ENCODE data around the gene CDH4.

Gene CDH4

DNA sequence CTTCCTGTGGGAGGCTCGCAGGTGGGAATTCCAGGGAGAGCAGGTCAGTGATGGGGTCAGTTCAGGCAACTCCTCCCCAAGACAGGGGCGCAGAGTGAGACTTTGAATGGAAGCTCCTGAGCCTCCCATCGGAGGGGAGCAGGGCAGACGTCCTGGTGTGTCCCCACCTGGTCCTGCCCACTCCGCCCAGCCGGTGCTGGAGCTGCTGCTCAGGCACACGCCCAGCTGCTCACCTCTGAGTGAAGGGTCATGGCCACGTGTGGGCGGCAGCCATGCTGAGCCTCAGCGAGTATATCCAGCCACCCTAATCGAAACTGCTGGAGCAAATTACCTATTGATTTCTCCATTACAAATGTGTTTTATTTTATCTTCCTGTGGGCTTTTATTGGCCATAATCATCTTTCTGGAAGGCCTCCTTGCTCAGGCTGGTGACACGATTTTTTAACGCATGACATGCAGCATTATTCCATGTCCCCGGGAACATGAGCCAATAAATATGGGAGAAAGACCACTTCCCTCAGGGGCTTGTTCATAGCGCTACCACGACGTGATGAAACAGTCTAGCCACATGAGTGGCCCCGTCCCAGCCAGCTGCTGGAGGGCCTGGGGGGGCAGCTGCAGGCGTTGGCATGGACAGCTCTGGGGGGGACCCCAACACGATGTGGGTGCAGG lies 665.5 kb downstream of the CDH4 start:
- ChIA-PET POLR2A (no interaction called here), CTCF (interaction anchor here (1.6 kb wide), 1 partner anchor 21 kb away, joined by 5 read pairs; no protein-coding TSS in a partner anchor)
- Histone ChIP-seq H3K36me3 (ENCODE audit: control insufficient read depth in 2 of 2, insufficient read depth in 1 of 2, low read length in 2 of 2) (no peaks in the 10 kb centered on the region), H3K9me3 (ENCODE audit: control insufficient read depth, insufficient read depth, low read depth, low read length) (no peaks in the 10 kb centered on the region), H3K4me3 (ENCODE audit: low read depth, low read length) (no peak overlapping the region), H3K27ac (ENCODE audit: extremely low read depth, low read depth, low read length) (no peak overlapping the region), H3K4me1 (ENCODE audit: control insufficient read depth, insufficient read depth, low read length) (no peaks in the 10 kb centered on the region)
- TF ChIP-seq ZFP41 (tag by site-specific recombination; IDR thresholded peaks at IDR 0.05; ENCODE audit: borderline replicate concordance), result no peak
- TF ChIP-seq ZFHX2 (tag by site-specific recombination; conservative IDR thresholded peaks at IDR 0.05), result peak; percentile 36; the same call in 1 of the 2 replicates
- peak; percentile 63 for TF ChIP-seq EGR2 (tag by site-specific recombination; IDR thresholded peaks at IDR 0.05; ENCODE audit: low read depth)

DNA sequence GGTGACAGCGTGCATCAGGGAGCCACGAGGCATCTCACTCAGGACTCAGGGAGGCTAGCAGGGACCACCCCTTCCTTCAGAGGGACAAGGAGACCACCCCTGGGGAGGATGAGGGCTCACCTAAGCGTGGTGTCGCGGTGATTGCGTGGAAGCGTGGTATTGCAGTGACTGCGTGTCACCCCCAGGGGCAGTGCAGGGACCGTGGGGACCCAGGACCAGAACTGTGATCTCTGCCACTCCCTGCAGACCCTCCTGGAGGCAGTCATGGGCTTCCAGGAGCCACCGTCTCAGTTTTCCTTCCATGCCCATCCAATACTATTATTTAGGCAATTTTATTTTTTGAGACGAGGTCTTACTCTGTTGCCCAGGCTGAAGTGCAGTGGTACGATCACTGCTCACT lies 666.5 kb downstream of the CDH4 start:
- no peak overlapping the region for H3K4me3 ChIP-seq (ENCODE audit: low read depth, low read length)
- H3K36me3 ChIP-seq (ENCODE audit: control insufficient read depth in 2 of 2, insufficient read depth in 1 of 2, low read length in 2 of 2), result no peaks in the 10 kb centered on the region
- no peaks in the 10 kb centered on the region for H3K9me3 ChIP-seq (ENCODE audit: control insufficient read depth, insufficient read depth, low read depth, low read length)
- TF ChIP-seq ZNF239 (tag by site-specific recombination; IDR thresholded peaks at IDR 0.05), result no peak
- no peak for TF ChIP-seq ZNF677 (tag by site-specific recombination; IDR thresholded peaks at IDR 0.05)
- TF ChIP-seq ZNF777 (tag by site-specific recombination; IDR thresholded peaks at IDR 0.05; ENCODE audit: borderline replicate concordance), result no peak
- H3K27ac ChIP-seq (ENCODE audit: extremely low read depth, low read depth, low read length), result no peak overlapping the region
- POLR2A ChIA-PET, result no interaction called here
- CTCF ChIA-PET, result no interaction called here
- H3K4me1 ChIP-seq (ENCODE audit: control insufficient read depth, insufficient read depth, low read length), result no peaks in the 10 kb centered on the region

DNA sequence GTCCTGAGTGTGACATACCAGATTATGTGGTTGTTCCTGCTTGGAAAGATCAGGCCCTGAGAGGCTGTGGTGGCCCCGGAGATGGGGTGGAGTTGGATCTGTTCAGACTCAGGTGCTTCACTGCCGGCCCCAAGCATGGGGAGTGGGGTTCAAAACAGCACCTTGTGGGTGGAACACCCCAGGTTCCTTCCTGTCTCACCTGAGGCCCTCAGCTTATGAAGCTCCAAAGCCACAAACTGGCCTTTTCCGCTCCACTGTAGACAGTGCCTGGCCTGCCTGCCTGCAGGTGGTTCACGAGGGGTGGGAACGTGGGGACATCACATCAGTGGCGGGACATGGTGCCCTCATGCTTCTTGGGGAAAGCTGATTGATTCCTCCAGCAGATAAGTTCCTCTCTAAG lies 667.2 kb downstream of the CDH4 start:
- ChIA-PET CTCF (no interaction called here), POLR2A (no interaction called here)
- H3K4me1 ChIP-seq (ENCODE audit: control insufficient read depth, insufficient read depth, low read length), result no peaks in the 10 kb centered on the region
- H3K4me3 ChIP-seq (ENCODE audit: low read depth, low read length), result no peak overlapping the region
- no peak overlapping the region for H3K27ac ChIP-seq (ENCODE audit: extremely low read depth, low read depth, low read length)
- no peaks in the 10 kb centered on the region for H3K36me3 ChIP-seq (ENCODE audit: control insufficient read depth in 2 of 2, insufficient read depth in 1 of 2, low read length in 2 of 2)
- H3K9me3 ChIP-seq (ENCODE audit: control insufficient read depth, insufficient read depth, low read depth, low read length), result no peaks in the 10 kb centered on the region
- TF ChIP-seq, protein P1, sequence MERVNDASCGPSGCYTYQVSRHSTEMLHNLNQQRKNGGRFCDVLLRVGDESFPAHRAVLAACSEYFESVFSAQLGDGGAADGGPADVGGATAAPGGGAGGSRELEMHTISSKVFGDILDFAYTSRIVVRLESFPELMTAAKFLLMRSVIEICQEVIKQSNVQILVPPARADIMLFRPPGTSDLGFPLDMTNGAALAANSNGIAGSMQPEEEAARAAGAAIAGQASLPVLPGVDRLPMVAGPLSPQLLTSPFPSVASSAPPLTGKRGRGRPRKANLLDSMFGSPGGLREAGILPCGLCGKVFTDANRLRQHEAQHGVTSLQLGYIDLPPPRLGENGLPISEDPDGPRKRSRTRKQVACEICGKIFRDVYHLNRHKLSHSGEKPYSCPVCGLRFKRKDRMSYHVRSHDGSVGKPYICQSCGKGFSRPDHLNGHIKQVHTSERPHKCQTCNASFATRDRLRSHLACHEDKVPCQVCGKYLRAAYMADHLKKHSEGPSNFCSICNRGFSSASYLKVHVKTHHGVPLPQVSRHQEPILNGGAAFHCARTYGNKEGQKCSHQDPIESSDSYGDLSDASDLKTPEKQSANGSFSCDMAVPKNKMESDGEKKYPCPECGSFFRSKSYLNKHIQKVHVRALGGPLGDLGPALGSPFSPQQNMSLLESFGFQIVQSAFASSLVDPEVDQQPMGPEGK (tag by site-specific recombination; IDR thresholded peaks at IDR 0.05), result no peak
- TF ChIP-seq, protein P2, sequence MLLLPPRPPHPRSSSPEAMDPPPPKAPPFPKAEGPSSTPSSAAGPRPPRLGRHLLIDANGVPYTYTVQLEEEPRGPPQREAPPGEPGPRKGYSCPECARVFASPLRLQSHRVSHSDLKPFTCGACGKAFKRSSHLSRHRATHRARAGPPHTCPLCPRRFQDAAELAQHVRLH (tag by site-specific recombination; IDR thresholded peaks at IDR 0.05), result no peak
- TF ChIP-seq, protein P3, sequence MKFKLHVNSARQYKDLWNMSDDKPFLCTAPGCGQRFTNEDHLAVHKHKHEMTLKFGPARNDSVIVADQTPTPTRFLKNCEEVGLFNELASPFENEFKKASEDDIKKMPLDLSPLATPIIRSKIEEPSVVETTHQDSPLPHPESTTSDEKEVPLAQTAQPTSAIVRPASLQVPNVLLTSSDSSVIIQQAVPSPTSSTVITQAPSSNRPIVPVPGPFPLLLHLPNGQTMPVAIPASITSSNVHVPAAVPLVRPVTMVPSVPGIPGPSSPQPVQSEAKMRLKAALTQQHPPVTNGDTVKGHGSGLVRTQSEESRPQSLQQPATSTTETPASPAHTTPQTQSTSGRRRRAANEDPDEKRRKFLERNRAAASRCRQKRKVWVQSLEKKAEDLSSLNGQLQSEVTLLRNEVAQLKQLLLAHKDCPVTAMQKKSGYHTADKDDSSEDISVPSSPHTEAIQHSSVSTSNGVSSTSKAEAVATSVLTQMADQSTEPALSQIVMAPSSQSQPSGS (tag by site-specific recombination; IDR thresholded peaks at IDR 0.05; ENCODE audit: low read depth), result no peak
- TF ChIP-seq ZNF560 (tag by site-specific recombination; IDR thresholded peaks at IDR 0.05; ENCODE audit: borderline replicate concordance), result no peak
- no peak for TF ChIP-seq ZNF169 (tag by site-specific recombination; IDR thresholded peaks at IDR 0.05)
- TF ChIP-seq ZNF776 (tag by site-specific recombination; IDR thresholded peaks at IDR 0.05; ENCODE audit: borderline replicate concordance), result no peak
- TF ChIP-seq, protein P4, sequence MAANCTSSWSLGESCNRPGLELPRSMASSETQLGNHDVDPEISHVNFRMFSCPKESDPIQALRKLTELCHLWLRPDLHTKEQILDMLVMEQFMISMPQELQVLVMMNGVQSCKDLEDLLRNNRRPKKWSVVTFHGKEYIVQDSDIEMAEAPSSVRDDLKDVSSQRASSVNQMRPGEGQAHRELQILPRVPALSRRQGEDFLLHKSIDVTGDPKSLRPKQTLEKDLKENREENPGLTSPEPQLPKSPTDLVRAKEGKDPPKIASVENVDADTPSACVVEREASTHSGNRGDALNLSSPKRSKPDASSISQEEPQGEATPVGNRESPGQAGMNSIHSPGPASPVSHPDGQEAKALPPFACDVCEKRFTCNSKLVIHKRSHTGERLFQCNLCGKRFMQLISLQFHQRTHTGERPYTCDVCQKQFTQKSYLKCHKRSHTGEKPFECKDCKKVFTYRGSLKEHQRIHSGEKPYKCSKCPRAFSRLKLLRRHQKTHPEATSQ (tag by site-specific recombination; IDR thresholded peaks at IDR 0.05), result no peak
- TF ChIP-seq ZNF394 (tag by site-specific recombination; IDR thresholded peaks at IDR 0.05; ENCODE audit: borderline replicate concordance), result no peak
- TF ChIP-seq, protein P5, sequence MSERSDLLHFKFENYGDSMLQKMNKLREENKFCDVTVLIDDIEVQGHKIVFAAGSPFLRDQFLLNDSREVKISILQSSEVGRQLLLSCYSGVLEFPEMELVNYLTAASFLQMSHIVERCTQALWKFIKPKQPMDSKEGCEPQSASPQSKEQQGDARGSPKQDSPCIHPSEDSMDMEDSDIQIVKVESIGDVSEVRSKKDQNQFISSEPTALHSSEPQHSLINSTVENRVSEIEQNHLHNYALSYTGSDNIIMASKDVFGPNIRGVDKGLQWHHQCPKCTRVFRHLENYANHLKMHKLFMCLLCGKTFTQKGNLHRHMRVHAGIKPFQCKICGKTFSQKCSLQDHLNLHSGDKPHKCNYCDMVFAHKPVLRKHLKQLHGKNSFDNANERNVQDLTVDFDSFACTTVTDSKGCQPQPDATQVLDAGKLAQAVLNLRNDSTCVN (tag by site-specific recombination; optimal IDR thresholded peaks at IDR 0.05), result no peak
- no peak for TF ChIP-seq ZBTB20 (tag by site-specific recombination; IDR thresholded peaks at IDR 0.05)
- TF ChIP-seq ZNF426 (tag by site-specific recombination; IDR thresholded peaks at IDR 0.05), result no peak
- TF ChIP-seq, protein P6, sequence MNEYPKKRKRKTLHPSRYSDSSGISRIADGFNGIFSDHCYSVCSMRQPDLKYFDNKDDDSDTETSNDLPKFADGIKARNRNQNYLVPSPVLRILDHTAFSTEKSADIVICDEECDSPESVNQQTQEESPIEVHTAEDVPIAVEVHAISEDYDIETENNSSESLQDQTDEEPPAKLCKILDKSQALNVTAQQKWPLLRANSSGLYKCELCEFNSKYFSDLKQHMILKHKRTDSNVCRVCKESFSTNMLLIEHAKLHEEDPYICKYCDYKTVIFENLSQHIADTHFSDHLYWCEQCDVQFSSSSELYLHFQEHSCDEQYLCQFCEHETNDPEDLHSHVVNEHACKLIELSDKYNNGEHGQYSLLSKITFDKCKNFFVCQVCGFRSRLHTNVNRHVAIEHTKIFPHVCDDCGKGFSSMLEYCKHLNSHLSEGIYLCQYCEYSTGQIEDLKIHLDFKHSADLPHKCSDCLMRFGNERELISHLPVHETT (tag by site-specific recombination; IDR thresholded peaks at IDR 0.05), result no peak
- TF ChIP-seq, protein P7, sequence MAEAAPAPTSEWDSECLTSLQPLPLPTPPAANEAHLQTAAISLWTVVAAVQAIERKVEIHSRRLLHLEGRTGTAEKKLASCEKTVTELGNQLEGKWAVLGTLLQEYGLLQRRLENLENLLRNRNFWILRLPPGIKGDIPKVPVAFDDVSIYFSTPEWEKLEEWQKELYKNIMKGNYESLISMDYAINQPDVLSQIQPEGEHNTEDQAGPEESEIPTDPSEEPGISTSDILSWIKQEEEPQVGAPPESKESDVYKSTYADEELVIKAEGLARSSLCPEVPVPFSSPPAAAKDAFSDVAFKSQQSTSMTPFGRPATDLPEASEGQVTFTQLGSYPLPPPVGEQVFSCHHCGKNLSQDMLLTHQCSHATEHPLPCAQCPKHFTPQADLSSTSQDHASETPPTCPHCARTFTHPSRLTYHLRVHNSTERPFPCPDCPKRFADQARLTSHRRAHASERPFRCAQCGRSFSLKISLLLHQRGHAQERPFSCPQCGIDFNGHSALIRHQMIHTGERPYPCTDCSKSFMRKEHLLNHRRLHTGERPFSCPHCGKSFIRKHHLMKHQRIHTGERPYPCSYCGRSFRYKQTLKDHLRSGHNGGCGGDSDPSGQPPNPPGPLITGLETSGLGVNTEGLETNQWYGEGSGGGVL (tag by site-specific recombination; IDR thresholded peaks at IDR 0.05), result no peak
- TF ChIP-seq GFI1B (tag by site-specific recombination; IDR thresholded peaks at IDR 0.05), result no peak
- TF ChIP-seq ZNF561 (tag by site-specific recombination; IDR thresholded peaks at IDR 0.05; ENCODE audit: borderline replicate concordance), result no peak
